ENCODE results near the gene OSMR. TPM values are rescaled to one million over a fixed set of nuclear protein-coding genes. Genes with fewer than 3 reads are reported as not detected.

The OSMR gene
- total RNA-seq, 2 donors from 2014 or later, result 79.2 to 190 TPM

DNA sequence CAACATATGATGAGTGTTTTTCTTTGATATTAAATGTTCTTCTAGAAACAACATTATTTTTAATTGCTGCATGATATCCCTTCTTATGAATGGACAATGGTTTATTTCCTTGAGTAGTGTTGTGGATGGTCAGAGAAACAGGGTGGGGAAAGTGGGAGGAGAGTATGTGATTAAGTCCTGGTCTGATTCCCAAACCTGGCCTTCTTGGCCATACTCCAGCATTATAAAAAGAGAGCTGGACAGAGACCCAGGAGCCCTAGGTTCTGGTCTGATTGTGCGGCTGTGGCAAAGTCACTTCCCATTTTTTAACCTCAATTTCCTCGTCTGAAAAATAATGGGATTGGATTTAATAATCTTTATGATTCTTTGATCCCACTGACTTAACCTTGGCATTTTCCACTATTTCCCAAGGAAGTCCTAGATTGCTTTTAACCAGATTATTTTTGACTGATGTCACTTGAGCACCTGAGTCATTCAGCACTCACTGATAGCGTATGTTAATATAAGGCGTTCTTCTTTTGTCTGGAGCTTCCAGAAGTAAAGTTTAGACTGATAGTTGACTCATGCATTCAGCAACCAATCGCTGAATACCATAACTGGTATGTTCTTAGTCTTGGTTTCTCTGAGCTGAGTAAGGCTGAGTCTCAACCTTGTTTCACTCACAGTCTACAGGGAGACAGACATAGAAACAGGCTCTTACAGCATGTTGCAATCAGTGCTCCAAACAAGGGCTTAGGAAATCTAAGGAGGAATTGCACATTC, 26.2 kb downstream of the OSMR start:
- Histone ChIP-seq H3K4me3 (no peak overlapping the region), H3K27me3 (replicated peaks; ENCODE audit: insufficient read depth) (no peaks in the 10 kb centered on the region), H3K36me3 (peaks cover 3% of the 10 kb centered on the region), H3K9me3 (no peaks in the 10 kb centered on the region), H3K4me1 (ENCODE audit: control insufficient read depth in 1 of 2, low read depth in 2 of 2) (peaks cover 12 to 26% of the 10 kb centered on the region in 2 donors), H3K27ac (peak overlapping the region; percentile 6 to 63)
- TF ChIP-seq, protein P1, sequence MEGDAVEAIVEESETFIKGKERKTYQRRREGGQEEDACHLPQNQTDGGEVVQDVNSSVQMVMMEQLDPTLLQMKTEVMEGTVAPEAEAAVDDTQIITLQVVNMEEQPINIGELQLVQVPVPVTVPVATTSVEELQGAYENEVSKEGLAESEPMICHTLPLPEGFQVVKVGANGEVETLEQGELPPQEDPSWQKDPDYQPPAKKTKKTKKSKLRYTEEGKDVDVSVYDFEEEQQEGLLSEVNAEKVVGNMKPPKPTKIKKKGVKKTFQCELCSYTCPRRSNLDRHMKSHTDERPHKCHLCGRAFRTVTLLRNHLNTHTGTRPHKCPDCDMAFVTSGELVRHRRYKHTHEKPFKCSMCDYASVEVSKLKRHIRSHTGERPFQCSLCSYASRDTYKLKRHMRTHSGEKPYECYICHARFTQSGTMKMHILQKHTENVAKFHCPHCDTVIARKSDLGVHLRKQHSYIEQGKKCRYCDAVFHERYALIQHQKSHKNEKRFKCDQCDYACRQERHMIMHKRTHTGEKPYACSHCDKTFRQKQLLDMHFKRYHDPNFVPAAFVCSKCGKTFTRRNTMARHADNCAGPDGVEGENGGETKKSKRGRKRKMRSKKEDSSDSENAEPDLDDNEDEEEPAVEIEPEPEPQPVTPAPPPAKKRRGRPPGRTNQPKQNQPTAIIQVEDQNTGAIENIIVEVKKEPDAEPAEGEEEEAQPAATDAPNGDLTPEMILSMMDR (IDR thresholded peaks at IDR 0.05), result no peak
- DNase-seq (ENCODE audit: low spot score), result no peak
- peak; percentile 96 for ATAC-seq (ENCODE audit: insufficient number of reproducible peaks, low FRiP score, low read depth)

DNA sequence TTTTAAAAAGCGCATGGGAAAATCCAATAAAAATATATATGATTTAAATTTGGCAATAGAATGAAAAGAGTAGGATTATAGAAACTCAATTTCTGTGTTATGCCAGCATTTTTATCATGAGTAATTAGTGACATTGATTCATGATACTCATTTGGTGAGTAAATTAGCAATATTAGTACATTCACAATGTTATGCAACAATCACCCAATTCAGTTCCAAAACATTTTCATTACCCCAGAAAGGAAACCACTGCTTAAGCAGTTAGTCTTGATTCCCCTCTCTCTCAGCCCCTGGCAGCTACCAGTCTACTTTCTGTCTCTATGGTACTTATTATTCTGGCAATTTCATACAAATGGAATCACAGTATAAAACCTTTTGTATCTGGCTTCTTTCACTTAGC, 27.0 kb downstream of the OSMR start:
- Histone ChIP-seq H3K36me3 (peaks cover 11% of the 10 kb centered on the region), H3K27me3 (replicated peaks; ENCODE audit: insufficient read depth) (no peaks in the 10 kb centered on the region), H3K4me3 (no peak overlapping the region), H3K4me1 (ENCODE audit: control insufficient read depth in 1 of 2, low read depth in 2 of 2) (peaks cover 11 to 23% of the 10 kb centered on the region in 2 donors), H3K27ac (no peak overlapping the region), H3K9me3 (no peaks in the 10 kb centered on the region)
- ATAC-seq (ENCODE audit: insufficient number of reproducible peaks, low FRiP score, low read depth) (no peak), DNase-seq (ENCODE audit: low spot score) (no peak)
- TF ChIP-seq, protein P1 (IDR thresholded peaks at IDR 0.05), result no peak

DNA sequence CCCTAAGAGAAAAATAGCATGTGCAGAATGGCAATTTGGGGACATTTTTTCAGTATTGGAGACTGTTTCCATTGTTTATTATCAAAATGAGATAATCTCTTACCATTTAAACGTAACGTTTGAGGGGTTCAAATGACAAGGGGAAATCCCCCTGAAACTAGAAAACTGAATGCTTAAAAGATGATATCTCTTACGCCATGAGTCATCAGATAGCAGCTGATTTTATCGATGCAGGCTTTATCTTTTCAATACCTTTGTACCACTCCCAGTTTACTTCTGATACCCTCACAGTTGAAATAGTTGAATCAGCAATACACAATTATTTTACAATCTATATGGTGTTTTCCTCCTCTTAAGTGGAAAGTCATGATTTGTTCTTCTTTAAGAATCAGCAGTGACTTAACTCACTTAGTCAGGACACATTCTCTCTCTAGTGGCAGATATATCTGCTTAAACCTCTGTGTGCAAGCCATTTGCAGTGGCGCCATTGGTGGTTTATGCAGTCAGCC, 29.2 kb downstream of the OSMR start:
- H3K27ac ChIP-seq, result no peak overlapping the region
- DNase-seq (ENCODE audit: low spot score) (no peak), ATAC-seq (ENCODE audit: insufficient number of reproducible peaks, low FRiP score, low read depth) (no peak)
- peaks cover 15% of the 10 kb centered on the region for H3K36me3 ChIP-seq
- TF ChIP-seq, protein P1 (IDR thresholded peaks at IDR 0.05), result no peak
- peaks cover 11 to 23% of the 10 kb centered on the region in 2 donors for H3K4me1 ChIP-seq (ENCODE audit: control insufficient read depth in 1 of 2, low read depth in 2 of 2)
- H3K4me3 ChIP-seq, result no peak overlapping the region
- no peaks in the 10 kb centered on the region for H3K27me3 ChIP-seq (replicated peaks; ENCODE audit: insufficient read depth)
- no peaks in the 10 kb centered on the region for H3K9me3 ChIP-seq

DNA sequence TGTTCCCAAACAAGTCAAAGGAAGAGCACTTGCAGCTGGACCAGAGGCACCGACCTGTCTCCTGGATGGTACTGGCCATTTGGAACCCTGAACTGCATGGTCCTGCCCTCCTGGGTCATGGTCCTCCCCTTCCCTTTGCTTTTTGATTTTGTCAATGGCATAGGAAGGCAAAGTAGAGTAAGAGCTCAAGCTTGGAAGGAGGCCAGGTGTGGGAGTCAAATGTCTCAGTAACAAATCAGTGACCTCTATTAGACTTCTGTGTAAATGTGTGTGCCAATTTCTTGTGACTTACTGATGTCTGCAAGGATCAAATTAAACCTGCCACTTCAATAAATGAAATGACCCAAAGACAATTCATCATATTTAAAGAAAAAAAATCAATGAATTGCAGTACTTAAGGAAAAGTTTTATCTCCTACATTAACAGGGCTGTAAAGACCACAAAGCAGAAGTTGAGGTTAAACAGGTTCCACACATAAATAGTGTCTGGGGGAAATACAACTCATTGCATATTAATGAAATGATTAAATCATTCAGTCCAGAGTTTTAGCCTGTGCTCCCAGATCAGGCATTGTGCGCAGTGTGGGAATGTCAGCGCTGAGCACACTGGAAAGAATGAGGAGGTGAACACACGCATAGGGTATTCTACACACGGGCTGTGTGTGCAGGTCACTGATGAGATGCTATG, 32.7 kb downstream of the OSMR start:
- H3K4me3 ChIP-seq, result no peak overlapping the region
- no peaks in the 10 kb centered on the region for H3K27me3 ChIP-seq (replicated peaks; ENCODE audit: insufficient read depth)
- no peak for ATAC-seq (ENCODE audit: insufficient number of reproducible peaks, low FRiP score, low read depth)
- H3K9me3 ChIP-seq, result no peaks in the 10 kb centered on the region
- no peaks in the 10 kb centered on the region for H3K4me1 ChIP-seq (ENCODE audit: control insufficient read depth in 1 of 2, low read depth in 2 of 2)
- no peak overlapping the region for H3K27ac ChIP-seq
- H3K36me3 ChIP-seq, result peaks cover 34% of the 10 kb centered on the region
- TF ChIP-seq, protein P1 (IDR thresholded peaks at IDR 0.05), result no peak
- no peak for DNase-seq (ENCODE audit: low spot score)

DNA sequence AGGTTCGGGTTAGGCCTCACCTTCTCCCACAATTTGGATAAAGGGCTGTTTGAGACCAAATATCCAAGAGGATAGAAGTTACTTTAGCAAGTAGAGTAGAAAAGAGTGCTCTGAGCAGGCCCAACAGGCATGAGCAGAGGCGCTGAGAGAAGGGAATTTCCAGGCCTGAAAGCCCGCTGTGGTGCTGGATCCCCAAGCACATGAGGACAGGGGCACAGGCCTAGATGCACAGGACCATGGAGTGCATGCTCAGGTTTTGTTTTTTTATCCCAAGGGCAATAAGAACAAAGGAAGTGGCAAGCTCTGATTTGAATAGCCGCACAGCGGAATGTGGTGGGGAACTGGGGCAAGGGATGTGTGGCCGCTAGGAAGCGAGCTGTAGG, 33.3 kb downstream of the OSMR start:
- TF ChIP-seq, protein P1 (IDR thresholded peaks at IDR 0.05), result no peak
- H3K9me3 ChIP-seq, result no peaks in the 10 kb centered on the region
- ATAC-seq (ENCODE audit: insufficient number of reproducible peaks, low FRiP score, low read depth), result no peak
- no peaks in the 10 kb centered on the region for H3K27me3 ChIP-seq (replicated peaks; ENCODE audit: insufficient read depth)
- no peak for DNase-seq (ENCODE audit: low spot score)
- H3K27ac ChIP-seq, result no peak overlapping the region
- no peak overlapping the region for H3K4me3 ChIP-seq
- H3K36me3 ChIP-seq, result peaks cover 38% of the 10 kb centered on the region
- H3K4me1 ChIP-seq (ENCODE audit: control insufficient read depth in 1 of 2, low read depth in 2 of 2), result no peaks in the 10 kb centered on the region
